ENCODE measurements around the gene DPF3.
A peak's percentile ranks its signal among the peaks of the same experiment; 100 is the strongest.

The DPF3 gene

DNA sequence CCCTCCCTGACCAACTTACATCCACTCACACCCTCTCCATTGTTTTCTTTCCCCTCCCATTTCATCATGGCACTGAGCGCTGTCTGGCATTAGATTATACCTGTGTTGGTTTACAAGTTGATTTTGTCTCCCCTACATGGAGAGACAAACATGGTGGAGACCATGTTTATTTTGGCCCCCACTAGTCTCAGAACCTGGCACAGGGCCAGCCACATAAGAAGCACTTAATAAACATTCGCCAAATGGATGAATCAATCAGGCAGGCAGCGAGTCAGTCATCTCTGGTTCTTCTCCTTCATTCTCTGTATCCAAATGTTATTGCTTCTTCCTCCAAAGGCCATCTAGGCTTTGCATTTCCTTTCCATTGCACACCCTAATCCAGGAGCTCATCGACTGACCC is 177.4 kb downstream of the DPF3 start:
- Histone ChIP-seq H3K9ac (ENCODE audit: low read length) (no peak overlapping the region), H3K4me1 (ENCODE audit: control insufficient read depth, insufficient read depth, low read length) (no peaks in the 10 kb centered on the region), H3K27me3 (replicated peaks; ENCODE audit: control insufficient read depth, insufficient read depth, low read length) (no peaks in the 10 kb centered on the region), H3K4me3 (ENCODE audit: low read length) (no peak overlapping the region), H3K9me3 (ENCODE audit: control insufficient read depth, low read length) (no peaks in the 10 kb centered on the region), H3K36me3 (ENCODE audit: control insufficient read depth, insufficient read depth, low read length, severe bottlenecking) (no peaks in the 10 kb centered on the region)
- DNase-seq (ENCODE audit: low read depth) = no peak

DNA sequence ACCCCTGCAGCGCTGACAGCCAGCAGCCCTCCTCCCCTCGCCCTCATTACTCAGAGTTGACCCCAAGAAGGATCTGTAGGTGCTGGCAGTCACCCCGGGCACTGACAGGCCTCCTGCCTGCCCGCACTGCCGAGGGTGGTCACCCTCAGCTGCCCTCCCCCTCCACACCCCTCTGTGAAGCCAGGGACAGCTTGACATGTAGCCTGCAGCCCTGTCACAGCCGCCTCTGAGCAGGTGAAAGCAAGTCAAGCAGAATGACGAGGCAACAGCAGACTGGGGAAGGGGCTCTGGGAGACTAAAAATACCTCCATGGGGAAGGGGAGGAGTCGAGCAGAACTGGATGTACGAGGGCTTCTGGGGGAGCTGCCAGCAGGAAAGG is 178.1 kb downstream of the DPF3 start:
- no peak for DNase-seq (ENCODE audit: low read depth)

DNA sequence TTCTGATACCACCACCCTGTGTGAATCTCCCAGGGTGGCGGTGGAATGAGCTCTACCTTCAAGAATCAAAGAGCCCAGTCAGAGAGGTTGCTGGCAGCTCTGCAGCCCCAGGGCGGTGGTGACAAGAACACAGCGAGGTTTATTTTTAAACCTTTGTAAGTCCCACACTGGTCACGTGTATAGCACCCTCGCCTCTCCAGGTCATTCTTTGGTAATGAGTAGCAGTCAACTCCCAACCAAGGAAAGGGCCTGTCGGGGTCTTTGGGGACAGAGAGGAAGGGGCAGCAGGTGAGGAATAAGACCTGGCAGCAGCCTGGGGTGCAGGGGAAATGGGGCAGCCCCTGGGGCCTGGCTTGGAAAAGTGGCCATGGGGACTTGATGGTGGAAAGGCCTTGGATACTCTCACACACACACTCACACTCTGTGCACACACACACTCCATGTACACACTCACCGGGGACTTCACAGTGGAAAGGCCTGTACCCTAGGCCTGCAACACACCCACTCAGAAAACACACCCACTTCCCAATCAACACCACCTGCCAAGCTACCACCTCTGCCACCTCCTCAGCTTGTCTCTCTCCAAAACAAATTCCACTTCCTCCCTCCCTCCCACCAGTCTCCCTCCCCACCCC is 178.6 kb downstream of the DPF3 start:
- no peak overlapping the region for H3K4me3 ChIP-seq (ENCODE audit: low read length)
- H3K4me1 ChIP-seq (ENCODE audit: control insufficient read depth, insufficient read depth, low read length) = peaks cover 3% of the 10 kb centered on the region
- no peak for DNase-seq (ENCODE audit: low read depth)
- no peak overlapping the region for H3K9ac ChIP-seq (ENCODE audit: low read length)
- no peaks in the 10 kb centered on the region for H3K36me3 ChIP-seq (ENCODE audit: control insufficient read depth, insufficient read depth, low read length, severe bottlenecking)
- no peaks in the 10 kb centered on the region for H3K9me3 ChIP-seq (ENCODE audit: control insufficient read depth, low read length)
- H3K27me3 ChIP-seq (replicated peaks; ENCODE audit: control insufficient read depth, insufficient read depth, low read length) = no peaks in the 10 kb centered on the region

More for the DNA sequence above, 178.1 kb downstream of the DPF3 start:
- H3K4me3 ChIP-seq (ENCODE audit: low read length) = no peak overlapping the region
- no peaks in the 10 kb centered on the region for H3K4me1 ChIP-seq (ENCODE audit: control insufficient read depth, insufficient read depth, low read length)
- no peaks in the 10 kb centered on the region for H3K9me3 ChIP-seq (ENCODE audit: control insufficient read depth, low read length)
- H3K9ac ChIP-seq (ENCODE audit: low read length) = no peak overlapping the region
- H3K36me3 ChIP-seq (ENCODE audit: control insufficient read depth, insufficient read depth, low read length, severe bottlenecking) = no peaks in the 10 kb centered on the region
- no peaks in the 10 kb centered on the region for H3K27me3 ChIP-seq (replicated peaks; ENCODE audit: control insufficient read depth, insufficient read depth, low read length)

DNA sequence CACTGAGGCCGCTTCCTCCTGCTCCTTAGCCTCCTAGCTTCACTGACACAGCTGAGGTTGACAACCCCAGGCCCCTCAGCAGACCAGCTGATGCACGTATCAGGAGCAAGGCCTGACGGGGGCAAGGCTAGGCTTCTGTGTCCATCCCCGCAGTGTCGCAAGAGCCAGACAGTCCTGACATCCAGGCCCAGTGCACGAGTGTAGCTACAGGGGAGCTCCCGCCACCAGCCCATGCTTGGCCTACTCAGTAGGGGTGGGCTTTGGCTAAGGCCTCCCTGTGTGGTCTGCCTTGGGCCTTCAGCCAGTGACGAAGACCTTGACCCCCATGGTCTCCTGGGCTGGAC is 179.1 kb downstream of the DPF3 start:
- Histone ChIP-seq H3K9me3 (ENCODE audit: control insufficient read depth, low read length) (no peaks in the 10 kb centered on the region), H3K9ac (ENCODE audit: low read length) (no peak overlapping the region), H3K27me3 (replicated peaks; ENCODE audit: control insufficient read depth, insufficient read depth, low read length) (no peaks in the 10 kb centered on the region), H3K4me1 (ENCODE audit: control insufficient read depth, insufficient read depth, low read length) (peaks cover 7% of the 10 kb centered on the region), H3K36me3 (ENCODE audit: control insufficient read depth, insufficient read depth, low read length, severe bottlenecking) (no peaks in the 10 kb centered on the region), H3K4me3 (ENCODE audit: low read length) (no peak overlapping the region)
- no peak for DNase-seq (ENCODE audit: low read depth)

DNA sequence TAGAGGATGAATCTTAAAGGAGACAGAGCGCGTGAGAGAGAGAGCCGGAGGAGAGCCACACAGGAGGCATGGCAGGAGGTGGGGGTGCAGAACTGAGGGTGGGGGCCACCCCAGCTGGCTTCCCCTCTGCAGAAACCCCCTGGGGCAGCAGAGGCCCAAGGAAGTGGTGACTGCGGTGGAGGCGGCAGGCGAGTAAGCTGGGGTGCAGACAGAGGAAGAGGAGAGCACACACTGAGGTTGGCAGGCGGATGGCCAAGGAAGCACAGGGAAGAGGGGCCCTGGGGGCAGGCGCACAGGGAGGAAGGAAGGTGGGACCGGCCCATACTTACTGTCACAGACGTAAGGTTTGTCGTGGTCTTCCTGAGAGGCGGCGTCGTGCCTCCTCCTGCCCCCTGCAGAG is 179.8 kb downstream of the DPF3 start:
- no peak for DNase-seq (ENCODE audit: low read depth)
- Histone ChIP-seq H3K4me1 (ENCODE audit: control insufficient read depth, insufficient read depth, low read length) (peaks cover 7% of the 10 kb centered on the region), H3K27me3 (replicated peaks; ENCODE audit: control insufficient read depth, insufficient read depth, low read length) (no peaks in the 10 kb centered on the region), H3K9me3 (ENCODE audit: control insufficient read depth, low read length) (no peaks in the 10 kb centered on the region), H3K36me3 (ENCODE audit: control insufficient read depth, insufficient read depth, low read length, severe bottlenecking) (no peaks in the 10 kb centered on the region), H3K9ac (ENCODE audit: low read length) (no peak overlapping the region), H3K4me3 (ENCODE audit: low read length) (no peak overlapping the region)

DNA sequence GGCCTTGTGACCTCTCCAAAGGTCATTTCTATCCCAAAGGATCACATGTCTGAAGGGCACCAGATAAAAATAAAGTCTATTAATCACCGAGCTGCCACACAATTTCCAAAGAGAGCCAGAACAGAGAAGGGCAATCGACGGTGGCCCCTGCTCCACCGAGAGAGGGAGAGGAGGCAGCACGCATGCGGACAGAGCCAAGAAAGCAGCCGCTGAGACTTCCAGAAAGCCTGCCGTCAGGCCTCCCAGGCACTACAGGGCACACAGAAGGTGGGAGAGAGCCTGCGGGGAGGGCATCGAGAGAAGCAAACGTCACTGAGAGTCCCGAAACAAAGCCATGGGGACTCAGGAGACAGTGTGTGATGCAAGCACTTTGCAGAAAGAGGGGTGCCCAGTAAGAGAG is 182.0 kb downstream of the DPF3 start:
- peaks cover 7% of the 10 kb centered on the region for H3K4me1 ChIP-seq (ENCODE audit: control insufficient read depth, insufficient read depth, low read length)
- DNase-seq (ENCODE audit: low read depth) = no peak
- no peaks in the 10 kb centered on the region for H3K27me3 ChIP-seq (replicated peaks; ENCODE audit: control insufficient read depth, insufficient read depth, low read length)
- H3K4me3 ChIP-seq (ENCODE audit: low read length) = no peak overlapping the region
- no peak overlapping the region for H3K9ac ChIP-seq (ENCODE audit: low read length)
- H3K9me3 ChIP-seq (ENCODE audit: control insufficient read depth, low read length) = no peaks in the 10 kb centered on the region
- H3K36me3 ChIP-seq (ENCODE audit: control insufficient read depth, insufficient read depth, low read length, severe bottlenecking) = no peaks in the 10 kb centered on the region

DNA sequence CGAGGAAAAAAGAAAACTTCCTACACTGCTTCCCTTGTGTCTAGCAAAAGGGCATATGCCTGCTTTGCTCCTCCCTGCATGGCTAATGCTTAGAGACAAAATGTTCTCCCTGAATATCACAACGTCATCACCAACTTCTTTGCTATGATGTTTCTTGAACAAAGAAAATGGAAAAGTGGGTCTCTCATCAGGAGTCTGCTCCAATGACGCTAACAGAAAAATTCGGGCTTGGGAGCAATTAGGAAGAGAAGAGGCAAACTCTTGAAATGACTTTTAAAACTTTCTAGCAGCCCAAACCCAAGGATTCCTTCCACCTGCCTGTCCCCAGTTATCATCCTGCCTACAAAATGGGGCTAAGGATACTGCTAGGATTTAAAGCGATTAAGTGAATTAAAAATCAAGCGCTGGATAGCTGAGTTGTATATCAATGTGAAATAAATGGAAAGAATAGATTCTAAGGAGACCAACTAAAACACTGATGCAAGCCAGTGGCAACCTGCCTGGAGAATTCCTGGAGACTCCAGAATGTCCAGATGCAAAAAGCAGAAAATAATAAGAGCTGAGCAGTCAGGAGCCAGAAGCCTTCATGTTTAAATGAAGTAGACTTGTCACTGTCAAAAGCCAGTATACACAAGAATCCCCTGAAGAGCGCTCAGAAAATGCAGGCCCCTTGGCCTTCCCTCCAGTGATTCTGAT is 183.8 kb downstream of the DPF3 start:
- DNase-seq (ENCODE audit: low read depth) = peak; percentile 59
- Histone ChIP-seq H3K27me3 (replicated peaks; ENCODE audit: control insufficient read depth, insufficient read depth, low read length) (no peaks in the 10 kb centered on the region), H3K36me3 (ENCODE audit: control insufficient read depth, insufficient read depth, low read length, severe bottlenecking) (no peaks in the 10 kb centered on the region), H3K9me3 (ENCODE audit: control insufficient read depth, low read length) (no peaks in the 10 kb centered on the region), H3K9ac (ENCODE audit: low read length) (no peak overlapping the region), H3K4me3 (ENCODE audit: low read length) (no peak overlapping the region), H3K4me1 (ENCODE audit: control insufficient read depth, insufficient read depth, low read length) (peaks cover 7% of the 10 kb centered on the region)

DNA sequence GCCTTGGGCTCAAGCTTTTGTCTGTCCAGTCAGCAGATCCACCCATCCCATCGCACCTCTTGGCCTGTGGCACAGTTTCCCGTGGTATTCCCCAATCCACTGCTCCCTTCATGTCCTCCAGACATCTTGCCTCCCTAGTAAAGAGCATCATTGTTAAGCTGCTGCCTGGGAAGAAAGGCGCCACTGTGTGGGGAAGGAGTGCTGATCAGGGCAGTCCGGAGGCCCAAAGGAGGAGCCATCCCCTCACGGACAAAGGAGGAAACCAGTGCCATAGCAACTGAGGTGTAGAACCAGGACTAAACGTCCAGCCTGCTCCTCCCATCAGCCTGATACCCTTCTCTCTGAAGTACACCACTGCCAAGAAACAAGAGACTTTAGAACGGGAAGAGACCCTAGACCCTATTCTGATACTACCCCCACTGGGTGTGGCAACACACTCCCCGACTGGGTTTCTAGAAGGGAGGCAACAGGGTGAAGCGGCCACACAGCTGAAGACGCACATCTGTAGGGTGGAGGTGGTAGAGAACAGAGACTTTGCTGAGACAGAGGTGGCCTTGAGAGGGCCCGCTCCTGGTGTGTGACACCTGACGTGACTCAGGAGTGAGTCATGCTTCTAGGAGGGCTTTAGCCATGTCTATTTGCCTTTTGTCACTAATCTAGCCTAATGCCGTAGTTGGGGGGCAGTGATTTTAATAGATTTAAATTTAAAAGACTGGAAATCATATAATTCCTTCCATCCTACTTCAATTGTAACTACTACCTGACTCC is 185.0 kb downstream of the DPF3 start:
- DNase-seq (ENCODE audit: low read depth) = no peak

DNA sequence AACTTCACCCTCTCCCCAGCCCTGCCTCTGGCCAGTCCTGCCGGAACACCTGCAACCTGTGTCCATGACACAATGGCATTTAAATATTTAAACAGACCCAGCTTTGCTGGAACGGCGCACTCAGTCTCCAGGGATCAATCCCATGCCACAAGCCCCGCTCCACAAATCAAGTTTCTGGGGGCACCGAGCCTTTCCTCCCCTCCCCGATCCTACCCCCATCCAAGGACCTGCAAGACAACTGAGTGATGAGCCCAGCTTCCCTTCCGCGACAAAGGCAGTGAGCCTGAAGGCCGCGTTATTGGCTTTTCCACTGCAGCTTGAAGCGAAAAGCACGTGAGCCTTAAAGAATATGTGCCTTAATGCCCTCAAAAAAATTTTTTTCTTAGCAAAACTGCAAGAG is 185.7 kb downstream of the DPF3 start:
- DNase-seq (ENCODE audit: low read depth) = no peak
- Histone ChIP-seq H3K9me3 (ENCODE audit: control insufficient read depth, low read length) (no peaks in the 10 kb centered on the region), H3K4me1 (ENCODE audit: control insufficient read depth, insufficient read depth, low read length) (peaks cover 7% of the 10 kb centered on the region), H3K4me3 (ENCODE audit: low read length) (no peak overlapping the region), H3K27me3 (replicated peaks; ENCODE audit: control insufficient read depth, insufficient read depth, low read length) (no peaks in the 10 kb centered on the region), H3K9ac (ENCODE audit: low read length) (no peak overlapping the region), H3K36me3 (ENCODE audit: control insufficient read depth, insufficient read depth, low read length, severe bottlenecking) (no peaks in the 10 kb centered on the region)

More for the DNA sequence above, 185.0 kb downstream of the DPF3 start:
- Histone ChIP-seq H3K27me3 (replicated peaks; ENCODE audit: control insufficient read depth, insufficient read depth, low read length) (no peaks in the 10 kb centered on the region), H3K36me3 (ENCODE audit: control insufficient read depth, insufficient read depth, low read length, severe bottlenecking) (no peaks in the 10 kb centered on the region), H3K4me1 (ENCODE audit: control insufficient read depth, insufficient read depth, low read length) (peaks cover 7% of the 10 kb centered on the region), H3K9ac (ENCODE audit: low read length) (no peak overlapping the region), H3K4me3 (ENCODE audit: low read length) (no peak overlapping the region), H3K9me3 (ENCODE audit: control insufficient read depth, low read length) (no peaks in the 10 kb centered on the region)

DNA sequence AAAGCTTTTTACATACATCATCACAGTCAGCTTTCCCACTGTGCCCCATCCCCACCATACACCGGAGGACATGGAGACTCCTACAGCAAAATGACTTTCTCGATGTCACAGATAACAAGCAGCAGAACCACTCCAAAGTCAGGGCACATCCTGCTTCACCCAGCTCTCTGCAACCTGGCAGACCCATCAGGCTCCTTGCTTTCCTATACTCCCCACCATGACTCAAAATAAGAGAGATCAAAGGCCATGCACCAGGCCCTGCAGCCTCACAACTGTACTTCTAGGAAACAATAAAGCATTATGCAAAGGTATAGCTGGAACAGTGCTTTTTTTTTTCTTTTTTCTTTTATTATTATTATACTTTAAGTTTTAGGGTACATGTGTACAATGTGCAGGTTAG is 187.4 kb downstream of the DPF3 start:
- Histone ChIP-seq H3K9ac (ENCODE audit: low read length) (no peak overlapping the region), H3K4me1 (ENCODE audit: control insufficient read depth, insufficient read depth, low read length) (peaks cover 11% of the 10 kb centered on the region), H3K36me3 (ENCODE audit: control insufficient read depth, insufficient read depth, low read length, severe bottlenecking) (no peaks in the 10 kb centered on the region), H3K27me3 (replicated peaks; ENCODE audit: control insufficient read depth, insufficient read depth, low read length) (no peaks in the 10 kb centered on the region), H3K4me3 (ENCODE audit: low read length) (no peak overlapping the region), H3K9me3 (ENCODE audit: control insufficient read depth, low read length) (no peaks in the 10 kb centered on the region)
- DNase-seq (ENCODE audit: low read depth) = no peak

DNA sequence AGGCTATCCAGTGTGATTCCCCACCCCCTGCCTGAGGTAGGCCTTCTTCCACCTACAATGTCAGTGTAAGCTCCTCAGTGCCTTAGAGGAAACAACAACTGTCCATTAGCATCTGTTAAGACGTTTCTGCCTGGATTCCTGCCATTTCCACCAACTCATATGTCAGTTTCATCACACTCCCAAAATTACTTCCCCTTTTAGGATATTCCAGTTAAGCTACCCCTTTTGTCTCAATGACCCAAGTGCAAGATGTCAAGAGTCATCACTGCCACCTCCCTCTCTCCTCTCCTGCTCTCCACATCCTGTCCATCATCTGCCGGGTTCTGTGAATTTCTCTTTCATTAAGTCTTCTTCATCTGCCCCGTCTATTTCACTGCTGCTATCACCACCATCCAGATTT is 189.4 kb downstream of the DPF3 start:
- Histone ChIP-seq H3K4me1 (ENCODE audit: control insufficient read depth, insufficient read depth, low read length) (peaks cover 17% of the 10 kb centered on the region), H3K27me3 (replicated peaks; ENCODE audit: control insufficient read depth, insufficient read depth, low read length) (no peaks in the 10 kb centered on the region), H3K36me3 (ENCODE audit: control insufficient read depth, insufficient read depth, low read length, severe bottlenecking) (no peaks in the 10 kb centered on the region), H3K9ac (ENCODE audit: low read length) (no peak overlapping the region), H3K4me3 (ENCODE audit: low read length) (no peak overlapping the region), H3K9me3 (ENCODE audit: control insufficient read depth, low read length) (no peaks in the 10 kb centered on the region)
- no peak for DNase-seq (ENCODE audit: low read depth)
